Adrenal gland (tissue), 12 donors: ENCODE results near the gene SACS. TPM values are rescaled to one million over a fixed set of nuclear protein-coding genes. Genes with fewer than 3 reads are reported as not detected.

Experiments used
- DNase-seq, 7 donors: peaks; one replicate each; pipeline ENCODE4 v3.0.0-alpha.2; 2019 to 2020
- H3K27ac ChIP-seq, 5 donors: fragments of 200-600 bp; sonication (generic) in 4 of 5; 1 replicate in 3 of 5; 2 replicates in 2 of 5; pipeline versions ENCODE4 v1.5.1 to v1.8.0; 2016 to 2020; ENCODE audit warnings: mild to moderate bottlenecking in 1 of 5
- H3K27me3 ChIP-seq: fragments of 200-600 bp; 2 replicates; pipeline ENCODE4 v1.8.0; 2021
- H3K36me3 ChIP-seq, 2 donors: fragments of 200-600 bp; replicated peaks in 1 of 2; 1 replicate in 1 of 2; 2 replicates in 1 of 2; pipeline versions ENCODE4 v1.5.1 to v1.8.0; 2018 to 2022
- H3K4me1 ChIP-seq, 2 donors: fragments of 200-600 bp; replicated peaks in 1 of 2; 1 replicate in 1 of 2; 2 replicates in 1 of 2; pipeline versions ENCODE4 v1.5.1 to v1.8.0; 2018 to 2021
- H3K4me3 ChIP-seq, 4 donors: fragments of 200-600 bp; sonication (generic) in 3 of 4; one replicate each; pipeline ENCODE4 v1.5.1; 2016 to 2018
- H3K9me3 ChIP-seq, 3 donors: fragments of 200-600 bp; sonication (generic) in 1 of 3; replicated peaks in 1 of 3; 1 replicate in 2 of 3; 2 replicates in 1 of 3; pipeline versions ENCODE4 v1.5.1 to v1.8.0; 2016 to 2021
- POLR2A ChIP-seq, 2 donors: fragments of 450-650 bp; IDR thresholded peaks; one replicate each; pipeline ENCODE4 v1.6.1; 2017; ENCODE audit warnings: antibody characterized with exemption in 2 of 2, mild to moderate bottlenecking in 2 of 2, moderate library complexity in 1 of 2
- WGBS, 4 donors: extraction: QIAGEN DNeasy Blood & Tissue Kit in 2 of 4; methylation state at CpG; one replicate each; pipeline versions ENCODE4 v1.1.5 to v1.1.7; 2013 to 2017; 5-methylcytosine and 5-hydroxymethylcytosine counted together
- intact Hi-C, 2 donors: fragments of 100-400 bp; cut with DNase I; formaldehyde crosslinking; loops; one replicate each; pipeline versions ENCODE4 v1.14.1 to v1.15.0; 2022 to 2023
- polyA plus RNA-seq, 3 donors: library from polyadenylated mRNA; stranded (reverse); fragments of 200-250 nt in 2 of 3; fragments of 350-450 nt in 1 of 3; fragmentation: Illumina TruSeq in 1 of 3; extraction: RNeasy Lipid Tissue Mini Kit (QIAGEN cat#74804) in 1 of 3; gene quantifications; one replicate each; pipeline ENCODE4 v1.2.3, GENCODE V29; 2013 to 2014
- total RNA-seq, 9 donors: library from RNA; depleted of rRNA in 4 of 9; stranded (reverse); fragments of >200 nt in 4 of 9; fragments of 120-200 nt in 1 of 9; fragmentation: NEBNext Ultra II Directional in 1 of 9; extraction: Animal tissue kit (Norgen Biotek cat#: 25700) in 1 of 9; gene quantifications; one replicate each; pipeline versions ENCODE4 v1.1.0 to v1.2.4, GENCODE V29; 2013 to 2023
- TF ChIP-seq, protein P1 (sequence below), 6 experiments: fragments of 450-650 bp in 4 of 6; fragments of 200-600 bp in 2 of 6; sonication (generic) in 1 of 6; IDR thresholded peaks; 1 replicate in 5 of 6; 2 replicates in 1 of 6; pipeline versions ENCODE4 v1.5.1 to v1.8.0; 2016 to 2021; ENCODE audit warnings: antibody characterized with exemption in 6 of 6, mild to moderate bottlenecking in 2 of 6, moderate library complexity in 1 of 6
- donor health status: healthy with polysubstance abuse.
- donor health status: Bipolar disorder and iron deficiency.
- donor health status: DM: yes; HTN: yes; CAD: no.
- donor health status: DM: no; HTN: no; CAD: no.
- donor health status: DM: no; HTN: no; CAD: no.
- donor health status: DM: yes; HTN: yes; CAD: no.

The SACS gene
- total and polyA plus RNA-seq, 12 donors = 5.6 to 41.6 (median 7.5) TPM

DNA sequence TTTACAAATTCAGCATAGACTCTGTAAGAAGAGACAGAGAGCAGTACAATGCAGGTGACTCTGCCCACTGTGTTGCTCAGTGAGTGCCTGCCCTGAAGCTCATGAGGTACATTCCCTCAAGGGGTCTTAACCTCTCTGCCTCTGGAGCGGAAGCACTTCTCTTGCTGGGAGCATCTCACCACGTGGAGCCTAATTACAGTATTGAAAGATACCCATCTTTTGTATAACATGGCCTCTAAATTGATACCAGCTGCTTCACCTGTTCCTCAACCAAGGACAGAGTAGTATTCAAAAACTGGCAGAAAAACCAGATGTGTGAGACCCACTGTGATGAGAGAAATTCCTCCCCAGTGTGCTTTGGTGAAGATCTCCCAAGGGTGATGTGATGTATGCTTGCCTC is 77.1 kb downstream of the SACS start:
- H3K4me3 ChIP-seq = no peak overlapping the region
- H3K27ac ChIP-seq = no peak overlapping the region
- no peaks in the 10 kb centered on the region for H3K4me1 ChIP-seq
- TF ChIP-seq, protein P1, sequence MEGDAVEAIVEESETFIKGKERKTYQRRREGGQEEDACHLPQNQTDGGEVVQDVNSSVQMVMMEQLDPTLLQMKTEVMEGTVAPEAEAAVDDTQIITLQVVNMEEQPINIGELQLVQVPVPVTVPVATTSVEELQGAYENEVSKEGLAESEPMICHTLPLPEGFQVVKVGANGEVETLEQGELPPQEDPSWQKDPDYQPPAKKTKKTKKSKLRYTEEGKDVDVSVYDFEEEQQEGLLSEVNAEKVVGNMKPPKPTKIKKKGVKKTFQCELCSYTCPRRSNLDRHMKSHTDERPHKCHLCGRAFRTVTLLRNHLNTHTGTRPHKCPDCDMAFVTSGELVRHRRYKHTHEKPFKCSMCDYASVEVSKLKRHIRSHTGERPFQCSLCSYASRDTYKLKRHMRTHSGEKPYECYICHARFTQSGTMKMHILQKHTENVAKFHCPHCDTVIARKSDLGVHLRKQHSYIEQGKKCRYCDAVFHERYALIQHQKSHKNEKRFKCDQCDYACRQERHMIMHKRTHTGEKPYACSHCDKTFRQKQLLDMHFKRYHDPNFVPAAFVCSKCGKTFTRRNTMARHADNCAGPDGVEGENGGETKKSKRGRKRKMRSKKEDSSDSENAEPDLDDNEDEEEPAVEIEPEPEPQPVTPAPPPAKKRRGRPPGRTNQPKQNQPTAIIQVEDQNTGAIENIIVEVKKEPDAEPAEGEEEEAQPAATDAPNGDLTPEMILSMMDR (IDR thresholded peaks at IDR 0.05) = no peak
- TF ChIP-seq POLR2A (IDR thresholded peaks at IDR 0.05) = no peak
- H3K27me3 ChIP-seq = no peaks in the 10 kb centered on the region
- H3K9me3 ChIP-seq = no peaks in the 10 kb centered on the region
- WGBS, 4 donors = 88 to 94% (median 91%) methylated on average over 2 of the region's 2 CpGs
- intact Hi-C loops = no loop called here
- DNase-seq = no peak
- peaks cover 0 to 19% of the 10 kb centered on the region in 2 donors for H3K36me3 ChIP-seq

DNA sequence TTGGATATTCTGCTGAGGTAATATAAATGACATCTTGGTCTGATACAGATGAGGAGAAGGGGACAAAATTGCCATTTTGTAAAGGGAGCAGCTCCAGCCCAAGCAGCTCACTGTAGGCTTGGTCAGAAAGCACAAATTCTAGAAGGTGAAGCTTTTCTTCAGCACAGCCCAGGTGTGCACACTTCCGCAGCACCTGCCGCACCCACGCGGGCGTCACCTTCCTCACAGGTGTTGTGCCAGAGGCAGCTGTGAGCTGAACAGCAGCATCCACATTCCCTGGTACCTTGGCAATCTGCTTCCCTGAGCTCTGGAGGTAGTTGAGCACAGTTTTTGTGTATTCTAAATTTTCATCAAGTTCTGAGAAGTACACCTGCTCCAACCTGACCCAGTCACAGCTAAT is 79.0 kb downstream of the SACS start:
- TF ChIP-seq, protein P1 (IDR thresholded peaks at IDR 0.05) = no peak
- no peak for TF ChIP-seq POLR2A (IDR thresholded peaks at IDR 0.05)
- H3K4me3 ChIP-seq = no peak overlapping the region
- DNase-seq = no peak
- H3K36me3 ChIP-seq = peaks cover 0 to 19% of the 10 kb centered on the region in 2 donors
- no peaks in the 10 kb centered on the region for H3K4me1 ChIP-seq
- no peak overlapping the region for H3K27ac ChIP-seq
- H3K27me3 ChIP-seq = no peaks in the 10 kb centered on the region
- WGBS, 4 donors = 96 to 100% (median 98%) methylated on average over 5 of the region's 5 CpGs
- H3K9me3 ChIP-seq = no peaks in the 10 kb centered on the region
- intact Hi-C loops = no loop called here

DNA sequence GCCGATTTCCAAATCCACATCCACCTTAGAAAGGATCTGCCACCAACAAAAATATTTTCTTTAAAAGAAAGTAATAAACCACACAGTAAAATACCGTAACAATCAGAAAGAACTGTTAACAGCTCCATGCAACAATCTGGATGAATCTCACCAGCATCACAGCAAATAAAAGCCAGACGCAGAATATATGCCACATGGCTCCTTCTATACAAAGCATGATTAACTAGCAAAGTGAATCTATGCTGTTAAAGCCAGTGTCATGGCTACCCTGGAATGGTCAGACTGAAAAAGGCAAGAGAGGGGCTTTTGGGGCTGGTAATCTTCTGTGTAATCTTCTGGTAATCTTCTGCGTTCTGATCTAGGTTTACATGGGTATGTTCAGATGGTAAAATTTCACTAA is 81.3 kb downstream of the SACS start:
- Histone ChIP-seq H3K27ac (no peak overlapping the region), H3K36me3 (peaks cover 0 to 15% of the 10 kb centered on the region in 2 donors), H3K4me3 (no peak overlapping the region), H3K9me3 (no peaks in the 10 kb centered on the region), H3K4me1 (peaks cover 0 to 15% of the 10 kb centered on the region in 2 donors), H3K27me3 (no peaks in the 10 kb centered on the region)
- DNase-seq = no peak
- TF ChIP-seq, protein P1 (IDR thresholded peaks at IDR 0.05) = no peak
- no peak for TF ChIP-seq POLR2A (IDR thresholded peaks at IDR 0.05)
- intact Hi-C loops = no loop called here
- 60 to 73% (median 66%) methylated on average over 4 of the region's 4 CpGs for WGBS, 4 donors

DNA sequence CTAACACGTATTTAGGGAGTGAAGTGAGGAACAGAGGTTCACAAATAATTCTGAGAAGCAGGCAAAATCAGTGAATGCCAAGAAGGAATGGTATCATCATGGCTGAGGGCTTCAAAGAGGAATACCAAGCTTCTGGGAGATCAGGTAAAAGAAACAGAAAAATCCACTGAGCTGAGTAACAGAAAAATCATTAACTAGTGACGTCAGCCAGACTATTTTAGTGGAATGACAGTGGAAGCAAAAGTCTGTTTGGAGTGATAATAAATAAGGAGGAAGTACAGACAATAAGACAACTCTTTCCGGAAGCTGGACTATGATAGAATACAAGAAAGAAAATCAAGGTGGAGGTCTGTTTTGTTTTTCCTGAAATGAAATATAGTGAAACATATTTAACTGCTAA is 83.5 kb downstream of the SACS start:
- intact Hi-C loops = no loop called here
- Histone ChIP-seq H3K9me3 (no peaks in the 10 kb centered on the region), H3K27me3 (no peaks in the 10 kb centered on the region), H3K36me3 (no peaks in the 10 kb centered on the region), H3K4me3 (no peak overlapping the region), H3K27ac (no peak overlapping the region), H3K4me1 (peaks cover 0 to 15% of the 10 kb centered on the region in 2 donors)
- no peak for DNase-seq
- no peak for TF ChIP-seq POLR2A (IDR thresholded peaks at IDR 0.05)
- TF ChIP-seq, protein P1 (IDR thresholded peaks at IDR 0.05) = no peak
- WGBS, 4 donors = 83 to 88% (median 86%) methylated on average over 3 of the region's 3 CpGs
